Measurements from ENCODE around the gene FILIP1L.

FILIP1L gene

DNA sequence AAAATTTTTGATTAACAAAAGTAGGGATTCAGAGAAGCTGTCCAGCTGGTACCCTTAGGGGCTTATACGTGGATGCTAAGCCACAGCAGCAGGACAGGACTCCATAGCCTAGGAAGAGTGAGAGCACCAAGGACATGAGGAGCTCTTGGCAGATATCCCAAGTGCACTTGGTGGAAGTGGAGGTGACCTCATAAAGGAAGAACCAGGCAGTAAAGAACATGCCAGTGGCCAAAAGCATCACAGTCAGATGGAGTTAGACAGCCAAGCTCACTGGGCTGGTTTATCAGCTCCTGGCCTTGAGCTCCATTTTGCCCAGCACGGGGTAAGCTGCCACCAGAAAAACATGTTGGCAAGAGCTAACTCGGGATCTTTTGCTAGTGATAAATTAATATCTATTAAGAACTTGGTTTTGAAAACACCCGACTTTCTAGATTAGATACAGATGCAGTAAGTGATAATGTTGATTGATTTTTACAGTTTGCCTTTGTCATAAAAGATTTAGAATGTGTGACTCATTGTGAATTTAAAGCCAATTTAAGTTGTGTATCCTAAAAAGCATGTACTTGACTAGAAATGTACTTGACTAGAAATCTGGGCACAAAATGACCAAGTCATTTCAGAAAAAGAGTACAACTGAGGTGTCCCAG lies 188.6 kb downstream of the FILIP1L start:
- TF ChIP-seq ZFX (IDR thresholded peaks at IDR 0.05) = no peak
- TF ChIP-seq, protein P1, sequence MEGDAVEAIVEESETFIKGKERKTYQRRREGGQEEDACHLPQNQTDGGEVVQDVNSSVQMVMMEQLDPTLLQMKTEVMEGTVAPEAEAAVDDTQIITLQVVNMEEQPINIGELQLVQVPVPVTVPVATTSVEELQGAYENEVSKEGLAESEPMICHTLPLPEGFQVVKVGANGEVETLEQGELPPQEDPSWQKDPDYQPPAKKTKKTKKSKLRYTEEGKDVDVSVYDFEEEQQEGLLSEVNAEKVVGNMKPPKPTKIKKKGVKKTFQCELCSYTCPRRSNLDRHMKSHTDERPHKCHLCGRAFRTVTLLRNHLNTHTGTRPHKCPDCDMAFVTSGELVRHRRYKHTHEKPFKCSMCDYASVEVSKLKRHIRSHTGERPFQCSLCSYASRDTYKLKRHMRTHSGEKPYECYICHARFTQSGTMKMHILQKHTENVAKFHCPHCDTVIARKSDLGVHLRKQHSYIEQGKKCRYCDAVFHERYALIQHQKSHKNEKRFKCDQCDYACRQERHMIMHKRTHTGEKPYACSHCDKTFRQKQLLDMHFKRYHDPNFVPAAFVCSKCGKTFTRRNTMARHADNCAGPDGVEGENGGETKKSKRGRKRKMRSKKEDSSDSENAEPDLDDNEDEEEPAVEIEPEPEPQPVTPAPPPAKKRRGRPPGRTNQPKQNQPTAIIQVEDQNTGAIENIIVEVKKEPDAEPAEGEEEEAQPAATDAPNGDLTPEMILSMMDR (conservative IDR thresholded peaks at IDR 0.05) = no peak

DNA sequence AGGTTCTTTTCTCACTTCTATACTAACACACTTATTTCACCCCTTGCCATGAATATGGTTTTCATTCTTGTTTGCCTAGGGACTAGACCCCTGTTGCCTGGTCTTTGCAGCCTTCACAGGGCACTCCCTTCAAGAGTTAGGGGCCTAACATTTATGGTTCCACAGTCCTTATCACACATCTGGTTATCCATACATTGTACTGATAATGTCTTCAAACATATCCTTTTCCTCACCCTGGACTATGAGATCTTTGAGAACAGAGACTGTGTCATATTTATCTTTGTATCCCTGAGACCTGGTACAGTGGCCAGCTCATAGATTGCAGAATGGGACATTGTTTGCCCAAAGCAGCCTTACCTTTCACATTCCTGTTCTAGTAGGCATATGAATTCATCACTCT lies 190.4 kb downstream of the FILIP1L start:
- no peak overlapping the region for H3K27ac ChIP-seq
- TF ChIP-seq, protein P1 (conservative IDR thresholded peaks at IDR 0.05) = no peak
- TF ChIP-seq ZFX (IDR thresholded peaks at IDR 0.05) = no peak

More for the DNA sequence above, 188.6 kb downstream of the FILIP1L start:
- no peak overlapping the region; the same call in 1 of the 2 replicates for H3K27ac ChIP-seq

DNA sequence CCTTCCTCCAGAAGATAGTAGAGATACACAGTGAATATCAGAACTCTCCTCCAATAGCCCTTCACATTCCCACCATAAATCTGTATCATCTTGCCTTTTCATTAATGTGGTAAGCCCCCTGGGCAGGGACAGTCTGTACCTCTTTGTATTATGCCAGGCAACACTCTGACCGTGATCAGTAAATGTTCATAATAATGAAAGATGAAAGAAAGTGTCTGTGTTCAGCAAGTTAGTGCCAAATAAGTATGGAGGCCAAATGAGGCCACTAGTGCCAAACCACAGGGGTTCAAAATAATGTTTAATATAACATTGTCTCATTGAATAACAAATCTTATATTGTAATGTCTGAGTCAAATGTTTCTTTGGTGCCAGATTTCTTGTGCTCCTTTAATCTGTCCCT lies 192.3 kb downstream of the FILIP1L start:
- no peak overlapping the region for H3K27ac ChIP-seq
- TF ChIP-seq ZFX (IDR thresholded peaks at IDR 0.05) = no peak
- TF ChIP-seq, protein P1 (conservative IDR thresholded peaks at IDR 0.05) = no peak

DNA sequence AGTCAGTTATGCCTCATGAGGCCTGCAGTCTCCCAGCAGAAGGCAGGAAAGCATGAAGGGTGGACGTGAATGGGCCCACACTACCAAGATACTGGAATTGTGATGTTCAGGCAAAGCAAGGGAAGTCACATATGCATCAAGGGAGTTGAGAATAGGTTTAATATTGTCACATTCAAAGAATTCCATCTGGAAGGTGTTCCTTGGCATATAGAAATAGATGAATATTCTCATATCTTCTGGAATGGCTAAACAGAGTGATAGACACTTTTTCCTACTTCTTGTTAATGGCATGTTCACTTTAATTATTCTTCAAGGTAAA lies 193.0 kb downstream of the FILIP1L start:
- TF ChIP-seq, protein P1 (conservative IDR thresholded peaks at IDR 0.05) = no peak
- TF ChIP-seq ZFX (IDR thresholded peaks at IDR 0.05) = no peak
- H3K27ac ChIP-seq = no peak overlapping the region; the same call in 1 of the 2 replicates

DNA sequence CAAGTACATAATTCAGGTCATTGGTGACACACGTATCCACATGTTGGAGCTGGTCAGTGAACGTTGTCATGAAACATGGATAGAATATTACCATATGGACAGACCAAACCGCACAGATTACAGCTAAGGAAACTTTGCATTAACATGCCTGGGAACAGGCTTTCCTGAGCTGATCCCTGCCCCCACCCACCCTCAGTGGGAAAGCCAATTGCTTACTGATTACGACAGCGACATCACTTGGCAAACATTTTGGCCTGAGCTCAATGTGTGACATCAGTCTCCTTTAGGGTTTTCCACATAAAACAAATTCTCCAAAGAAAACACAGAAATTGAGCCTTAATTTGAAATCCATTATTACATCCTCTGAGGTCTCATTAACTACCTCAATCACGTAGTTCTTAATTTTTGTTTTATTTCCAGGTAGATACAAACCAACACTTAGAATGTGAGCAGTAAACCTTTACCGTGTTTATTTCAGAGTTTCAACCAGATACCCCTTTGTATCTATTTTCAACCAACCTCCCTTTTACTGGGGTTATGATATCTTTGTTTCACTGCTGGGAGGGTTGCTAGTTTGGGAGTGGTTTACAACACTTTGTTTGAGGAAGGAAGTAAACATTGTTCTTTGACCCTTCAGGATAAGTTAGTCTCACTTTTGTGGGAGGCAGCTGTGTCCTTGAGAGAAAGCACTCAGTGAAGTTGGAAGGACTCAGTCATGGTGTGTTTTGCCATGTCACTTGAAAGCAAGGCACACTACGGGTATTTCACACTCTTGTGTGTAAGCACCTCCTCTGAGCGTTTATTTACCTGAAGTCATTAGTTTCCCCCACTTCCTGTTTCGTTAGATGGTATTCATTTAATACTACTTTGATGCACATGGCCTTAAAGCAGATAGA lies 193.6 kb downstream of the FILIP1L start:
- no peak overlapping the region; the same call in 1 of the 2 replicates for H3K27ac ChIP-seq
- TF ChIP-seq ZFX (IDR thresholded peaks at IDR 0.05) = no peak
- TF ChIP-seq, protein P1 (conservative IDR thresholded peaks at IDR 0.05) = no peak

DNA sequence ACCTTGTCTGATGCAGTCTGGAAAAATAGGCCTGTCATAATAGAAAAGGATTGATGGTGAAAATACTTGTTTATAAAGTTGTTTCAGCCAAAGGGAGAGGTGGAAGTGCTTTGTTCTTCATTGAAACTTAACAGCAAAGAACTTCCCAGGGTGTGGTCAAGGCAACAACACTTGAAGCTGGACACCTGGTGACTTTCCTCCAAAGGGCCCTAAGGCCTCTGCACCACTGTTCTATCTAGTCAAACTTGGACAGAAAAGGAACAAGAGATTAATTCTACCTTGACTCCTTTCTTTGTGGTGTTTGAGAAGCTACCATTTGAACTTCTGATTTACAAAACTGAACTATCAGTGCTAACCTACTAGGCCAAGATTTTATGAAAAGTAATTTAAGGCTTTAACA lies 194.6 kb downstream of the FILIP1L start:
- no peak for TF ChIP-seq ZFX (IDR thresholded peaks at IDR 0.05)
- TF ChIP-seq, protein P1 (conservative IDR thresholded peaks at IDR 0.05) = no peak
- H3K27ac ChIP-seq = no peak overlapping the region

DNA sequence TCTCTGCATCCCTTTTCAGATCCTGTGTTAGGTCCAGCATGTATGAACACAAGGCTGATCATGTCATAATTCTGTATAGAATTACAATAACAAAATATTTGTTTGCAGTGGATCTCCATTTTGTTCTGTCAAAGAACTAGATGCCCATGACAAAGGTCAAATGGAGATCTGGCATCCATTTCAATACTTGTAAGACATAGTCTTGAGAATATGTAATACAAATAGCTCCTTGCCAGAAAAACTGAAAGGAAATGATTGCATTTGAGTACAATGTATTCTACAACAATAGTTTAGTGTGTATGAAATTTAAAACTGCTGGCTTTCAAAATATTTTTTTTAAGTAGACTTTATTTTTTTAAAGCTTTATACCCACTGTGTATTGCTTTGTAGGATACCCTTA lies 195.6 kb downstream of the FILIP1L start:
- TF ChIP-seq, protein P1 (conservative IDR thresholded peaks at IDR 0.05) = no peak
- no peak for TF ChIP-seq ZFX (IDR thresholded peaks at IDR 0.05)
- no peak overlapping the region for H3K27ac ChIP-seq
